D721Med (cell line): Measurements from ENCODE around the gene ZBTB38.

Experiments
- DNase-seq: peaks from one replicate; pipeline ENCODE4 v3.0.0; 2011; ENCODE audit warnings: low spot score; ENCODE audit not compliant: insufficient read length
- FAIRE-seq: peaks from 2 replicates; lab custom pipeline; 2011; peaks lifted over from hg19 to GRCh38; lab: Jason Lieb, UNC
- TF ChIP-seq, protein P1 (sequence below): IDR thresholded peaks from 2 replicates; pipeline ENCODE4 v1.5.1; 2012; ENCODE audit warnings: mild to moderate bottlenecking, control low read depth; ENCODE audit not compliant: insufficient read depth; ENCODE audit errors: missing control alignments

ZBTB38 gene

GRCh38 chr3:141368925-141369794 is 856 bp downstream of the ZBTB38 start:
- no peak for DNase-seq
- TF ChIP-seq, protein P1, sequence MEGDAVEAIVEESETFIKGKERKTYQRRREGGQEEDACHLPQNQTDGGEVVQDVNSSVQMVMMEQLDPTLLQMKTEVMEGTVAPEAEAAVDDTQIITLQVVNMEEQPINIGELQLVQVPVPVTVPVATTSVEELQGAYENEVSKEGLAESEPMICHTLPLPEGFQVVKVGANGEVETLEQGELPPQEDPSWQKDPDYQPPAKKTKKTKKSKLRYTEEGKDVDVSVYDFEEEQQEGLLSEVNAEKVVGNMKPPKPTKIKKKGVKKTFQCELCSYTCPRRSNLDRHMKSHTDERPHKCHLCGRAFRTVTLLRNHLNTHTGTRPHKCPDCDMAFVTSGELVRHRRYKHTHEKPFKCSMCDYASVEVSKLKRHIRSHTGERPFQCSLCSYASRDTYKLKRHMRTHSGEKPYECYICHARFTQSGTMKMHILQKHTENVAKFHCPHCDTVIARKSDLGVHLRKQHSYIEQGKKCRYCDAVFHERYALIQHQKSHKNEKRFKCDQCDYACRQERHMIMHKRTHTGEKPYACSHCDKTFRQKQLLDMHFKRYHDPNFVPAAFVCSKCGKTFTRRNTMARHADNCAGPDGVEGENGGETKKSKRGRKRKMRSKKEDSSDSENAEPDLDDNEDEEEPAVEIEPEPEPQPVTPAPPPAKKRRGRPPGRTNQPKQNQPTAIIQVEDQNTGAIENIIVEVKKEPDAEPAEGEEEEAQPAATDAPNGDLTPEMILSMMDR, result no peak
- FAIRE-seq, result no peak

- peak; percentile 71 for FAIRE-seq
Measured at GRCh38 chr3:141370065-141370533, 1.8 kb downstream of the ZBTB38 start.

DNA sequence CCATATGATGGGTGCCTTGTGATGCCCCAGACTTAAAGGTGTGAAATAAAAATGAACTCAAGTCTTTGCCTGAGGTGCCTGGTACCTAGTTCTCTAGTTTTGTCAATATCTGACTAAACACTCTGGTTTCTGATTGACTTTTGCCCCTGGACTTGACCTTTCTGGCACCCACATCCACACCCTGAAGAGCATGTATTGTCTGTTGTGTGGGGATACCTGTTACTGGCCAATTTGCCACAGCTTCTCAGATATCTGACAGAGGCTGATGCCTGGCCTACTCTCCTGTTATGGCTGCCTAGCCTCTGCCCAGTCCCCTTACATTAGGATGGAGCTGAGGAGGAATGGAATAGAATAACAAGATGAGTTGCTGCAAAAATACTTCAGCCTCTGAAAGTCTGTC is 3.6 kb downstream of the ZBTB38 start:
- DNase-seq (no peak), FAIRE-seq (no peak)
- TF ChIP-seq, protein P1, result no peak

More at GRCh38 chr3:141370065-141370533, 1.8 kb downstream of the ZBTB38 start:
- no peak for DNase-seq
- TF ChIP-seq, protein P1, result peak; percentile 4

DNA sequence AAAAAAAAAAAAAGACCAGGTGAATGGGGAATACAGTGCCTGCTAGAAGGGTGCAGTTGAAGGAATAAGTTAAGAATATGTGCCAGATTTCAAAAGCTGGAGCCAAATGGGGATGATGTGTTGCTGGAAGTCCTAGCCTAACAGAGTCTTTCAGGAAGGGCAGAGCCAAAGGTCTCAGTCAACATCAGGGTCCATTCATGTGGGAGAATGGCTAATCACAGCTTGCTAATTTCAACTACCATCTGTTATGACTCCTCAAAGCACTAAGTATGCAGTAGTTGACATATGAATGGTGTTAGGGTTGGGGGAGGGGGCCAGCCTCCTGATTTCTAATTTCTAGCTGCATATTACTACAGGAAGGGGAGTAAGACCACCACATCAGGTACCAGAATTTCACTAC is 4.4 kb downstream of the ZBTB38 start:
- DNase-seq (no peak), FAIRE-seq (no peak)
- TF ChIP-seq, protein P1, result no peak

DNA sequence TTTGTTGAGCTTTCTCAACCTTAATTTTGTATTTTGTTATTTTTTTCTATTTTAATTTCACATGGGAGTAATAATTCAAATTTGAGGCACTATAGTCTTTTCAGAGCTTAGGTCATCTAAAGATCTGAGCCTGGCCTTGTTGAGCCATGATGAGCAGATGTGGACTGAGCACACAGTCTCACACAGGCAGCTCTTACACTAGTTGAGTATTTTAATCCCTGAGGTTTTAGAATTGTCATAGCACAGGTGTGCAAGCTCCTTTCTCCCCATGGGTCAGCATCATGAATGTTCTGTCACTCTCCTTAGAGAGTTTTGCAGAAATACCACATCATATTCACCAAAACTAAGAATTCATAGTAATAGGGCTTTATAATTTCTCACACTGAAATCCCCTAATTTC is 4.9 kb downstream of the ZBTB38 start:
- TF ChIP-seq, protein P1, result no peak
- DNase-seq (no peak), FAIRE-seq (no peak)

DNA sequence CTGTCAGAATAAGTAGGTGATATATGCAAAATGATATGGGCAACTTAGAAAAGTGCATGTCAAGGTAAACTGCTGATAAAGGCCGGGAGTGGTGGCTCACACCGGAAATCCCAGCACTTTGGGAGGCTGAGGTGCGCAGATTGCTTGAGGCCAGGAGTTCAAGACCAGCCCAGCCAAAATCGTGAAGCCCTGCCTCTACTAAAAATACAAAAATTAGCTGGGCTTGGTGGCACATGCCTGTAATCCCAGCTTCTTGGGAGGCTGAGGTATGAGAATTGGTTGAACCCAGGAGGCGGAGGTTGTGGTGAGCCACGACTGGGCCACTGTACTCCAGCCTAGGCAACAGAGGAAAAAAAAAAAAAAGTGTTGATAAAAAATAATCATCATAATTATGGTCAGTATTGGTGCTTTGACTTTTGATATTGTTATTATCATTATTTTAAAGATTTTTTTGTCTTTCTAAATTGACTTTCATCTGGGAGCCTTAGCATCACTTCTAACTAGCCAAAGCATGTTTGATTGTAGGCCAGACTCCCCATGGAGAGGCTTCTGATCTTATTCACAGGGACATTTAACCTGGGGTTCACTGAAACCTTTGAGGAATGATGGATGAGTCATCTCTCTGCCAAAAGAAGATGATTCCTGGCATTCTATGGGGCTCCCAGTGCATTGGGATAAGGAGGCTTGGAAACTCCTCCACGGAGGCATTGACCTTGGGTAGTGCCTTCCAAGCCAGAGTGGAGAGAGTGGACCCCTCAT is 5.6 kb downstream of the ZBTB38 start:
- TF ChIP-seq, protein P1, result no peak
- DNase-seq (no peak), FAIRE-seq (no peak)
